GM21825 (cell line): ENCODE measurements around the gene PTPRE.

Source experiments
- ATAC-seq: cut with Tn5 transposase; IDR thresholded peaks from one replicate; pipeline ENCODE4 v1.9.1; 2021; ENCODE audit warnings: mild to moderate bottlenecking, moderate library complexity; ENCODE audit not compliant: unreplicated experiment

PTPRE gene

GRCh38 chr10:128111696-128112095, 204.8 kb downstream of the PTPRE start:
- ATAC-seq: no peak

DNA sequence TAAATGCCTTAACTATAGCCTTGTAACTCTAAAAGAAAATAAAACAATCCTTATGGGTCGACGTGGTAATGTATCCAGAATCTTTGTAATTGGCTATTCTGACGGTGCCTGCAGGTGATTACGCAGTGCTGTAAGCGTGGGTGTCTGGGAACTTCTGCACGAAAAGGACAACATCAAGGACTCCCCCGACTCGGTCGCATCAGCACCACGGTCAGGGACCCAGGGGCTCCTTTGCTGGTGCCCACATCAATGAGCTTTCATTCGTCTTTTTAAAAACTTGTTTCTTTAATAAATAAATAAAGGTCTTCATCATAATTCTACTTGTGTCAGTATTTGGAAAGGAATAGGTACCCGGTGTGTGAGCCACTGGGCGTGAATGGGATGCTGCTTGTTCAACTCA, 206.1 kb downstream of the PTPRE start:
- ATAC-seq: no peak

GRCh38 chr10:128114901-128115300, 208.0 kb downstream of the PTPRE start:
- ATAC-seq: no peak

DNA sequence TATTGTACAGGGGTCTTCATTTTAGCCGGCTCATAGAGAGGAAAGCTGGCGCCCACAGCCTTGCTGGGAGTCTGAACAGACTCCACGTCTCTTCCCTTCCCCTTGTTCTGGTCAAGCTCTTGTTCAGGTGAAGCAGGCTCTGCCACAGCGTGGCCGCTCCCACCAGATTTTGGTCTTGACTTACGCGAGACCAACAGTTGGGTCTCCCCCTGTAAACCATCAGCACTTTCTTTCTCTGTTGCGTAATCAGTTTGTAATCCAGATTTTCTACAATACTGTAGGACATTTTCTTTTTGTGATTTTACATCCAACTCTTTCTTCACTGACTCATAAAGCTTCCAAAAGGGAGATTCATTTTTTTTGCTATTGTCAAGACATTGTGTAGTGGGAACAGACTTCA, 208.5 kb downstream of the PTPRE start:
- ATAC-seq: no peak

GRCh38 chr10:128116187-128116586, 209.3 kb downstream of the PTPRE start:
- no peak for ATAC-seq

GRCh38 chr10:128116851-128117615, 210.1 kb downstream of the PTPRE start:
- no peak for ATAC-seq

DNA sequence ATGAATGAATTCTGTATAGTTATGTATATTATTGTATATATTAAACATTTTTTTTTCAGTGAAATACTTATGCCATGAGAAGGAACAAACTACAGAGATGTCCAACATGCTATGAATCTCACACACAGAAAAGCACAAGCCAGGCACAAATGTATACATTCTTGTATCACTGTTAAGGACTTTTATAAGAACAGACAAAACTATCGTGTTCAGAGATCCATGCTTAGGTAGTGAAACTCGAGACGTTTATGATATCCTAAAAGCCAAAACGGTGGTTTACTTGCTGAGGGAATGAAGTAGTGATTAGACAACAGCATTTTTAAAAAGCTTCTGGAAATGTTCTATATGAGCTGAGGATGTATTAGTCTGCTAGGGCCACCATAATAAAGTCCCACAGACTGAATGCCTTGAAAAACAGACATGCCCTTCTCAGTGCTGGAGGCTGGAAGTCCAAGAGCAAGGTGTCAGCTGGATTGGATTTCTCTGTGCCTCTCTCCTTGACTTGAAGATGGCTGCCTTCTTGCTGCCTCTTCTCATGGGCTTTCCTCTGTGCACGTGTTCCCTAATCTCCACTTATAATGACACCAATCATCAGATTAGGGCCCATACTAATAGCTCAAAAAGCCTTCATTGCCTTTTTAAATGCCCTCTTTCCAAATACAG, 215.0 kb downstream of the PTPRE start:
- ATAC-seq: no peak

- no peak for ATAC-seq
Observed at GRCh38 chr10:128122931-128123330, 216.0 kb downstream of the PTPRE start.

DNA sequence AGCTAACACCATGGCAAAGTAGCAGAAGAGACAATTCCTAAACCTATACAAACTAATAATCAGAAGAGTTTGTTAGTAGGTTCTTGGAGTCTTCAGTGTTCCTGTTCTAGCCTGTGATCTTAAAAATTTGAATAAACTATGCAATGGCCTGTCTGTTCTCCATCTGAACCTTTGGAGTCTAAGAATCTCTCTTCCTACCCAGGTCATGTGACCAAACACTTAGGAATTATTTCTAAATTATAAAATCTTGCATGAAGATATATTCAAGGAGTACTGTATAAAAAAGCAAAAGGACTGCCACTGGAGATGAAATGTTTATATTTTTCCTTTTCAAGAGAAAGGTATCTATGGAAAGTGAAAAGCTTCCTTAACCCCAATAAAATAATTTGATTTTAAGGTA, 216.9 kb downstream of the PTPRE start:
- ATAC-seq: no peak

DNA sequence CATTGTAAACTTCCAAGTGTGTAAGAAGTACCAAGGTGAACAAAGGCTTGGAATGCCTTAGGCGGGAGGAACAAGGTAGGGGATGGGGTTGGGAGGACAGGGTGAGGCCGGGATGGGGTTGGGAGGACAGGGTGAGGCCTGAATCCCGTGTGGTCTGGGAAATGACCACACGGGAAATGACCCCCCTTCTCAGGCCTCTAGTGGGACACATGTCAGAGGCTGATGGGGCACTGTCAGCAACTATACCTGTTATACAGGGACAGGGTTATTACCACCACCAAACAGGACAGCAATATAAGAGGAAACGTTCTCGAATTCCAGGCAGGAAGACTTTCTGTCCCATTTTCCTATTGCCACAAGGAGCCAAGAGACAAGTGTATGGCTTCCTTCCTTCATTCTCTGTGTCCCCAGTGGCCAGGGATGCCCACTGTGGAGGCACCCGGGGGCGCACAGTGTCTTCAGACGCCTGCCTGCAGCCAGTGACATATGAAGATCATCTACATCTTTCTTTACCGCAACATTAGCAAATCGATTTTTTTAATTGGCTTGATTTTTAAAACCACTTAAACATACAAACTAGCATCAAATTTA, 218.0 kb downstream of the PTPRE start:
- no peak for ATAC-seq

- no peak for ATAC-seq
Observed at GRCh38 chr10:128125416-128125943, 218.6 kb downstream of the PTPRE start.

DNA sequence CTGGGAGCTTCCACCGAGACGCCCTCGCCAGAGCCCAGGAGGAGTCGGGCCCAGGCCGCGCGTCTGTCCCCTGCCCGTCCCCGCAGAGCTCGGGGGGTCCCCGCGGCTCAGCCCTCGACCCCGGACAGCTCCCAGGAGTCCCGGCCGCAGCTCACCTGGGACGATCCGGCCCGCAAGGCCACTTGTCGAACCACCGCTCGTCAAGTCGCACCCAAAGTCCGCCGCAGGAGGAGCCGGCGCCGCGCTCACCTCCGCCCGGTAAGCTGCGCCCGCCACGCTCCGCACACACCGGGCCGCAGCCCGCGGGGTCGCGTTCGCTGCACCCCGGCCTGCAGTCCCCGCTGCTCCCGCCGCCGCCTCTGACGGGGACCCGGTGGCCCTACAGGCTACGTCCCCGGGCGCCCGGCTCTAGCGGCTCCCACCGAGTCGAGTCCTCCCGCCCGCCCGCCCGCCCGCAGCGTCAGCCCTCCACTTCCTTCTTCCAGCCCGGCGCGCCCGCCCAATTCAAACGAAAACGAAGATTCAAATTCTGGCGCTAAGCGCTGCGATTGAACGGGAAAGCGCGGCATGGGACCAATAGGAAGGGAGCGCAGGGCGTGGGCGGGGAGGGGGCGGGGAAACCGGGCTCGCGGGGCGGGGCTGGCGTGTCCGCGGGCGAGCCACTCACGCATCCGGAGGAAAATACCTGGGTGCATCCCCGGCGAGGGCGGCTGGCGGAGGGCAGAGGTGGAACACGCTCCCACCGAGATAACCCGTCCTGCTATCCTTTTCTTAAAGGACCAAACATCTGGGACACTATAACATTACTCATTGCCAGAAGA, 219.3 kb downstream of the PTPRE start, which contains the start of gene MKI67:
Gene MKI67 (minus strand): TSS at position 480 of the 821 bp plus-strand sequence. CDS start 756 bp downstream, outside the sequence.
- ATAC-seq: peak; percentile 73

GRCh38 chr10:128128582-128128981, 221.7 kb downstream of the PTPRE start:
- no peak for ATAC-seq

DNA sequence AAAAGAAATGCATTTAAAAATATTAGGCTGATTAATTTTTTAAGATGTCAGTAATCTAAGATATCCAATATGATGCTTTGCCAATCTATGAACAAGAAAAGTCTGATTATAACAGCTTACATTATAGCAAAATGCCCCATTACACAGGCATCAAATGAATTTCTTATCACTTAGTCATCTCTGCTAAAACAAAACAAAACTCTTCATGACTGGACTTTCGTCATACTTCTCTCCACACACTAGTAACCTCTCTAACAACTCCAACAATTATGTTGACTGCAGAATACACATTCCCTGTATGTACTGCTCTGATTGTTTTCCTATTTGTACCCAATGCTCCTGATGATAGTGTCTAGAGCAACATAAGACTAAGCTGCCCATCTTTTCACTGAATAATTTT, 223.1 kb downstream of the PTPRE start:
- no peak for ATAC-seq
